Esophagus squamous epithelium (tissue), 4 donors: ENCODE measurements around the gene RMND5A.

Experiments
- POLR2A ChIP-seq, 4 donors: fragments of 450-650 bp; IDR thresholded peaks; one replicate each; pipeline ENCODE4 v1.6.1; 2017; ENCODE audit warnings: antibody characterized with exemption in 4 of 4, mild to moderate bottlenecking in 4 of 4, moderate library complexity in 3 of 4
- TF ChIP-seq, protein P1 (sequence below), 6 experiments: fragments of 450-650 bp in 4 of 6; fragments of 200-600 bp in 2 of 6; sonication (generic) in 2 of 6; IDR thresholded peaks; one replicate each; pipeline ENCODE4 v1.5.1; 2016 to 2019; ENCODE audit warnings: antibody characterized with exemption in 6 of 6, mild to moderate bottlenecking in 4 of 6, moderate library complexity in 4 of 6

DNA sequence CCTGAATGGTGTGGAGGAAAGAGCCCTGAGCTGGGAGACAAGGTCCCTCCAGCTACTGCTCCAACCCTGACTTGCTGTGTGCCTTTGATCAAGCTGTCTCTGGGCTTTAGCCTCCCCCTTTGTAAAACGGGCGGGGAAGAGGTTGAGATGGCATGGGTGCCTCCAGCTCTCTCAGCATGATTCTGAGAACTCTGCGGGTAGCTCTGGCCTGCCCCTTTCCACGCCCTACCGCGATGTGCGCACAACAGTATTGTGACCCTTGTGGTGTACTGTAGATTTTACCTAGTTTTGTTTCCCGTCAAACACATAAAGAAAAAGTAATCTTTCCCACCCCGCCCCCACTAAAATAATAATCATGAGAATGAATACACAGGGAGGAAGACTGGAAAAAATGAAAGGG, 65.4 kb downstream of the RMND5A start:
- TF ChIP-seq, protein P1, sequence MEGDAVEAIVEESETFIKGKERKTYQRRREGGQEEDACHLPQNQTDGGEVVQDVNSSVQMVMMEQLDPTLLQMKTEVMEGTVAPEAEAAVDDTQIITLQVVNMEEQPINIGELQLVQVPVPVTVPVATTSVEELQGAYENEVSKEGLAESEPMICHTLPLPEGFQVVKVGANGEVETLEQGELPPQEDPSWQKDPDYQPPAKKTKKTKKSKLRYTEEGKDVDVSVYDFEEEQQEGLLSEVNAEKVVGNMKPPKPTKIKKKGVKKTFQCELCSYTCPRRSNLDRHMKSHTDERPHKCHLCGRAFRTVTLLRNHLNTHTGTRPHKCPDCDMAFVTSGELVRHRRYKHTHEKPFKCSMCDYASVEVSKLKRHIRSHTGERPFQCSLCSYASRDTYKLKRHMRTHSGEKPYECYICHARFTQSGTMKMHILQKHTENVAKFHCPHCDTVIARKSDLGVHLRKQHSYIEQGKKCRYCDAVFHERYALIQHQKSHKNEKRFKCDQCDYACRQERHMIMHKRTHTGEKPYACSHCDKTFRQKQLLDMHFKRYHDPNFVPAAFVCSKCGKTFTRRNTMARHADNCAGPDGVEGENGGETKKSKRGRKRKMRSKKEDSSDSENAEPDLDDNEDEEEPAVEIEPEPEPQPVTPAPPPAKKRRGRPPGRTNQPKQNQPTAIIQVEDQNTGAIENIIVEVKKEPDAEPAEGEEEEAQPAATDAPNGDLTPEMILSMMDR (IDR thresholded peaks at IDR 0.05): no peak
- TF ChIP-seq POLR2A (IDR thresholded peaks at IDR 0.05): no peak
